HCT116 (cell line): Measurements from ENCODE around the gene TPSD1. TPM values are rescaled to one million over a fixed set of nuclear protein-coding genes. Genes with fewer than 3 reads are reported as not detected.

Experiments used
- ATAC-seq: fragments of 200-7000 bp; cut with Tn5 transposase; 2 replicates; pipeline ENCODE4 v1.9.1; 2020; ENCODE audit warnings: mild to moderate bottlenecking, moderate library complexity
- BruUV-seq: library from RNA; stranded (reverse); fragments of 400-500 nt; replicated peaks from 2 replicates; lab custom pipeline; 2021; lab: Mats Ljungman, UMichigan
- CTCF ChIA-PET: fragments of 300-600 bp; sonication (Branson Sonifier 250); formaldehyde crosslinking; loops from one replicate; lab custom pipeline; 2021; ENCODE audit warnings: antibody characterized with exemption; lab: Charles Lee
- POLR2A ChIA-PET: fragments of 300-600, 350-600 bp; sonication (Branson Sonifier 250); formaldehyde crosslinking; loops from one replicate; lab custom pipeline; 2021; ENCODE audit warnings: antibody characterized with exemption; lab: Charles Lee
- RAD21 ChIA-PET, 2 experiments: fragments of 300-600 bp; sonication (Branson Sonifier 250); formaldehyde crosslinking; loops; one replicate each; lab custom pipeline; 2023; ENCODE audit warnings: low total read pairs in 2 of 2; ENCODE audit not compliant: uncharacterized antibody in 2 of 2, unreplicated experiment in 2 of 2, low non-redundant PET in 1 of 2; lab: Charles Lee
- DNase-seq: peaks from one replicate; pipeline ENCODE4 v3.0.0-alpha.2; 2010; ENCODE audit warnings: low read depth, low spot score
- H2AFZ ChIP-seq: fragments of 200-600 bp; shearing (Covaris generic), sonication (generic); 2 replicates; pipeline ENCODE4 v1.6.1; 2017; ENCODE audit warnings: low read depth, mixed run types, mixed read lengths, antibody characterized with exemption, low read length; ENCODE audit not compliant: poor library complexity, severe bottlenecking
- H3K27ac ChIP-seq: 2 replicates; pipeline ENCODE4 v1.5.1; 2012; ENCODE audit warnings: low read depth, low read length
- H3K27me3 ChIP-seq: fragments of 200-600 bp; sonication (generic); 2 replicates; pipeline ENCODE4 v1.6.1; 2016; ENCODE audit warnings: mixed run types, low read length, mixed read lengths; ENCODE audit not compliant: insufficient read depth
- H3K36me3 ChIP-seq, 2 experiments: fragments of 200-500 bp in 1 of 2; fragments of 200-600 bp in 1 of 2; sonication (Bioruptor generic) in 1 of 2; sonication (generic) in 1 of 2; 2 replicates each; pipeline versions ENCODE4 v1.5.1 to v1.6.1; 2014 to 2016; ENCODE audit warnings: low read length in 2 of 2, inconsistent platforms in 1 of 2, mixed read lengths in 1 of 2, mixed run types in 1 of 2; ENCODE audit not compliant: insufficient read depth in 2 of 2, control insufficient read depth in 1 of 2
- H3K4me1 ChIP-seq, 2 experiments: fragments of 200-600 bp in 1 of 2; sonication (generic) in 1 of 2; 2 replicates each; pipeline versions ENCODE4 v1.5.1 to v1.6.1; 2012 to 2017; ENCODE audit warnings: low read length in 2 of 2, inconsistent platforms in 1 of 2, mild to moderate bottlenecking in 1 of 2, mixed read lengths in 1 of 2, mixed run types in 1 of 2, moderate library complexity in 1 of 2; ENCODE audit not compliant: insufficient read depth in 2 of 2, control insufficient read depth in 1 of 2
- H3K4me2 ChIP-seq: fragments of 200-600 bp; sonication (generic); 2 replicates; pipeline ENCODE4 v1.6.1; 2017; ENCODE audit warnings: mixed run types, low read length, mixed read lengths
- H3K4me3 ChIP-seq, 2 experiments: fragments of 200-600 bp in 1 of 2; sonication (generic) in 1 of 2; replicated peaks in 1 of 2; 2 replicates each; pipeline ENCODE4 v1.5.1; 2011 to 2016; ENCODE audit warnings: low read length in 2 of 2, control low read depth in 1 of 2, low read depth in 1 of 2, mild to moderate bottlenecking in 1 of 2, mixed read lengths in 1 of 2, mixed run types in 1 of 2
- H3K79me2 ChIP-seq: fragments of 200-600 bp; sonication (generic); 2 replicates; pipeline ENCODE4 v1.6.1; 2017; ENCODE audit warnings: mild to moderate bottlenecking, mixed run types, low read length, moderate library complexity, mixed read lengths; ENCODE audit not compliant: insufficient read depth
- H3K9ac ChIP-seq: fragments of 200-600 bp; sonication (generic); 2 replicates; pipeline ENCODE4 v1.6.1; 2016; ENCODE audit warnings: low read length, mixed read lengths
- H3K9me2 ChIP-seq: fragments of 200-600 bp; sonication (generic), shearing (Covaris generic); 2 replicates; pipeline ENCODE4 v1.6.1; 2017; ENCODE audit warnings: mixed run types, mild to moderate bottlenecking, moderate library complexity; ENCODE audit not compliant: insufficient read depth
- H3K9me3 ChIP-seq, 2 experiments: fragments of 200-500 bp in 1 of 2; fragments of 200-600 bp in 1 of 2; sonication (Bioruptor generic) in 1 of 2; sonication (generic) in 1 of 2; 2 replicates each; pipeline ENCODE4 v1.6.1; 2014 to 2017; ENCODE audit warnings: low read length in 2 of 2, mixed read lengths in 2 of 2, inconsistent platforms in 1 of 2, low read depth in 1 of 2, mild to moderate bottlenecking in 1 of 2, mixed run types in 1 of 2, moderate library complexity in 1 of 2; ENCODE audit not compliant: control insufficient read depth in 1 of 2, insufficient read depth in 1 of 2
- H4K20me1 ChIP-seq: fragments of 200-600 bp; sonication (generic), shearing (Covaris generic); 2 replicates; pipeline ENCODE4 v1.6.1; 2017; ENCODE audit warnings: mixed run types, mild to moderate bottlenecking, moderate library complexity; ENCODE audit not compliant: insufficient read depth
- ATF3 ChIP-seq: IDR thresholded peaks from 2 replicates; pipeline ENCODE4 v1.6.1; 2012
- CEBPB ChIP-seq: IDR thresholded peaks from 2 replicates; pipeline ENCODE4 v1.6.1; 2012; ENCODE audit warnings: low read depth
- EGR1 ChIP-seq: IDR thresholded peaks from 2 replicates; pipeline ENCODE4 v1.6.1; 2012; ENCODE audit warnings: low read depth
- ELF1 ChIP-seq: IDR thresholded peaks from 2 replicates; pipeline ENCODE4 v1.6.1; 2012; ENCODE audit warnings: low read depth, borderline replicate concordance
- EZH2phosphoT487 ChIP-seq: fragments of 200-600 bp; IDR thresholded peaks from 2 replicates; pipeline ENCODE4 v1.6.1; 2018; ENCODE audit warnings: antibody characterized with exemption, borderline replicate concordance
- FOSL1 ChIP-seq: IDR thresholded peaks from 2 replicates; pipeline ENCODE4 v1.6.1; 2012; ENCODE audit warnings: low read depth
- JUND ChIP-seq: IDR thresholded peaks from 2 replicates; pipeline ENCODE4 v1.6.1; 2012
- POLR2A ChIP-seq: IDR thresholded peaks from 2 replicates; pipeline ENCODE4 v1.7.0; 2011; ENCODE audit warnings: borderline replicate concordance; ENCODE audit not compliant: insufficient read depth, insufficient read length; ENCODE audit errors: extremely low read depth
- POLR2AphosphoS5 ChIP-seq: IDR thresholded peaks from 2 replicates; pipeline ENCODE4 v1.6.1; 2011; ENCODE audit warnings: mild to moderate bottlenecking, low read depth, low read length, moderate library complexity
- REST ChIP-seq: IDR thresholded peaks from 2 replicates; pipeline ENCODE4 v1.6.1; 2012; ENCODE audit warnings: low read depth
- SIN3A ChIP-seq: IDR thresholded peaks from 2 replicates; pipeline ENCODE4 v1.6.1; 2012; ENCODE audit warnings: low read depth
- SP1 ChIP-seq: IDR thresholded peaks from 2 replicates; pipeline ENCODE4 v1.6.1; 2012; ENCODE audit warnings: low read depth
- SRF ChIP-seq: IDR thresholded peaks from 2 replicates; pipeline ENCODE4 v1.6.1; 2012; ENCODE audit warnings: low read depth
- TCF7L2 ChIP-seq: IDR thresholded peaks from 2 replicates; pipeline ENCODE4 v1.7.0; 2011; ENCODE audit warnings: borderline replicate concordance, inconsistent platforms; ENCODE audit not compliant: insufficient read depth, insufficient read length; ENCODE audit errors: extremely low read depth
- YY1 ChIP-seq: IDR thresholded peaks from 2 replicates; pipeline ENCODE4 v1.6.1; 2011; ENCODE audit warnings: low read length, low read depth, moderate library complexity, mild to moderate bottlenecking; ENCODE audit not compliant: insufficient replicate concordance; ENCODE audit errors: extremely low read depth
- ZFX ChIP-seq: fragments of 450-650 bp; IDR thresholded peaks from 2 replicates; pipeline ENCODE4 v1.6.1; 2017
- intact Hi-C: fragments of 100-400 bp; cut with micrococcal nuclease; formaldehyde crosslinking; loops from 2 replicates; pipeline ENCODE4 v1.10.0; 2022
- total RNA-seq: library from RNA; stranded (reverse); gene quantifications from one replicate; pipeline ENCODE4 v1.2.1, GENCODE V29; 2021; ENCODE audit not compliant: unreplicated experiment
- TF ChIP-seq, protein P1 (sequence below): IDR thresholded peaks from 2 replicates; pipeline ENCODE4 v1.6.1; 2011; ENCODE audit warnings: mild to moderate bottlenecking, low read length, moderate library complexity; ENCODE audit not compliant: insufficient replicate concordance; ENCODE audit errors: extremely low read depth
- TF ChIP-seq, protein P2 (sequence below): IDR thresholded peaks from 2 replicates; pipeline ENCODE4 v1.6.1; 2012

Gene TPSD1
- total RNA-seq, 1 experiment from 2014 or later = not detected

DNA sequence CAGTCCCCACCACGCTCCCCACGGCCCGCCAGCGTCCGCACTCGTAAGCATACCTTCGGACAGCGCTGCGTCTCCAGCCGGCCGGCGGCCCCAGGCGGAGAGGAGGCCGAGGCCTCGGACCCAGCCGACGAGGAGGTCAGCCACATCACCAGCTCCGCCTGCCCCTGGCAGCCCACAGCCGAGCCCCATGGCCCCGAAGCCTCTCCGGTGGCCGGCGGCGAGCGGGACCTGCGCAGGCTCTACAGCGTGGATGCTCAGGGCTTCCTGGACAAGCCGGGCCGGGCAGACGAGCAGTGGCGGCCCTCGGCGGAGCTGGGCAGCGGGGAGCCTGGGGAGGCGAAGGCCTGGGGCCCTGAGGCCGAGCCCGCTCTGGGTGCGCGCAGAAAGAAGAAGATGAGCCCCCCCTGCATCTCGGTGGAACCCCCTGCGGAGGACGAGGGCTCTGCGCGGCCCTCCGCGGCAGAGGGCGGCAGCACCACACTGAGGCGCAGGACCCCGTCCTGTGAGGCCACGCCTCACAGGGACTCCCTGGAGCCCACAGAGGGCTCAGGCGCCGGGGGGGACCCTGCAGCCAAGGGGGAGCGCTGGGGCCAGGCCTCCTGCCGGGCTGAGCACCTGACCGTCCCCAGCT lies 35.7 kb upstream of the TPSD1 start:
- no peak overlapping the region for H3K4me2 ChIP-seq
- intact Hi-C loops = no loop called here
- H3K9ac ChIP-seq = no peak overlapping the region
- H3K27me3 ChIP-seq = no peaks in the 10 kb centered on the region
- ChIA-PET POLR2A (no interaction called here), CTCF (no interaction called here), RAD21 (no interaction called here)
- no peaks in the 10 kb centered on the region for H3K9me3 ChIP-seq
- H4K20me1 ChIP-seq = no peaks in the 10 kb centered on the region
- H2AFZ ChIP-seq = no peak overlapping the region
- DNase-seq (no peak), ATAC-seq (no peak)
- no peaks in the 10 kb centered on the region for H3K79me2 ChIP-seq
- no peak for TF ChIP-seq ZFX
- no peak for TF ChIP-seq ATF3
- TF ChIP-seq, protein P1, sequence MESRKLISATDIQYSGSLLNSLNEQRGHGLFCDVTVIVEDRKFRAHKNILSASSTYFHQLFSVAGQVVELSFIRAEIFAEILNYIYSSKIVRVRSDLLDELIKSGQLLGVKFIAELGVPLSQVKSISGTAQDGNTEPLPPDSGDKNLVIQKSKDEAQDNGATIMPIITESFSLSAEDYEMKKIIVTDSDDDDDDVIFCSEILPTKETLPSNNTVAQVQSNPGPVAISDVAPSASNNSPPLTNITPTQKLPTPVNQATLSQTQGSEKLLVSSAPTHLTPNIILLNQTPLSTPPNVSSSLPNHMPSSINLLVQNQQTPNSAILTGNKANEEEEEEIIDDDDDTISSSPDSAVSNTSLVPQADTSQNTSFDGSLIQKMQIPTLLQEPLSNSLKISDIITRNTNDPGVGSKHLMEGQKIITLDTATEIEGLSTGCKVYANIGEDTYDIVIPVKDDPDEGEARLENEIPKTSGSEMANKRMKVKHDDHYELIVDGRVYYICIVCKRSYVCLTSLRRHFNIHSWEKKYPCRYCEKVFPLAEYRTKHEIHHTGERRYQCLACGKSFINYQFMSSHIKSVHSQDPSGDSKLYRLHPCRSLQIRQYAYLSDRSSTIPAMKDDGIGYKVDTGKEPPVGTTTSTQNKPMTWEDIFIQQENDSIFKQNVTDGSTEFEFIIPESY = no peak
- no peak for TF ChIP-seq CEBPB
- TF ChIP-seq SIN3A = no peak
- TF ChIP-seq SP1 = no peak
- TF ChIP-seq ELF1 = no peak
- no peak for TF ChIP-seq EZH2phosphoT487
- no peak for TF ChIP-seq JUND
- TF ChIP-seq, protein P2, sequence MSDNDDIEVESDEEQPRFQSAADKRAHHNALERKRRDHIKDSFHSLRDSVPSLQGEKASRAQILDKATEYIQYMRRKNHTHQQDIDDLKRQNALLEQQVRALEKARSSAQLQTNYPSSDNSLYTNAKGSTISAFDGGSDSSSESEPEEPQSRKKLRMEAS = no peak
- no peak for TF ChIP-seq POLR2AphosphoS5
- no peak for TF ChIP-seq SRF
- TF ChIP-seq POLR2A = no peak
- no peak for TF ChIP-seq YY1
- TF ChIP-seq FOSL1 = no peak
- no peak for TF ChIP-seq TCF7L2
- TF ChIP-seq REST = no peak
- no peak for TF ChIP-seq EGR1
- H3K4me1 ChIP-seq = no peaks in the 10 kb centered on the region
- H3K9me2 ChIP-seq = no peaks in the 10 kb centered on the region
- no peaks in the 10 kb centered on the region; a peak in 1 of 4 replicates for H3K36me3 ChIP-seq
- H3K4me3 ChIP-seq = no peak overlapping the region
- no TSS peak for BruUV-seq
- H3K27ac ChIP-seq = no peak overlapping the region
